Osteoblast (primary cell): Measurements from ENCODE around the gene C2CD2. TPM values are rescaled to one million over a fixed set of nuclear protein-coding genes. Genes with fewer than 3 reads are reported as not detected.

Experiments
- DNase-seq: peaks from one replicate; pipeline ENCODE4 v3.0.0; 2011; ENCODE audit warnings: low spot score, mixed read lengths; ENCODE audit not compliant: insufficient read length; ENCODE audit errors: missing footprints
- H2AFZ ChIP-seq: 2 replicates; pipeline ENCODE4 v1.6.0; 2011; ENCODE audit warnings: mild to moderate bottlenecking, low read length
- H3K27ac ChIP-seq: 2 replicates; pipeline ENCODE4 v1.5.1; 2011; ENCODE audit warnings: mild to moderate bottlenecking, low read depth, low read length, moderate library complexity
- H3K27me3 ChIP-seq: 2 replicates; pipeline ENCODE4 v1.6.0; 2012; ENCODE audit warnings: mild to moderate bottlenecking, control low read depth, inconsistent platforms, low read length, moderate library complexity; ENCODE audit not compliant: insufficient read depth
- H3K36me3 ChIP-seq: 2 replicates; pipeline ENCODE4 v1.5.1; 2011; ENCODE audit warnings: mild to moderate bottlenecking, low read length, control low read depth, moderate library complexity; ENCODE audit not compliant: insufficient read depth
- H3K4me1 ChIP-seq: 2 replicates; pipeline ENCODE4 v1.5.1; 2011; ENCODE audit warnings: mild to moderate bottlenecking, low read length, control low read depth, moderate library complexity; ENCODE audit not compliant: insufficient read depth
- H3K4me2 ChIP-seq: 2 replicates; pipeline ENCODE4 v1.6.0; 2011; ENCODE audit warnings: mild to moderate bottlenecking, low read length; ENCODE audit not compliant: insufficient read depth
- H3K4me3 ChIP-seq: fragments of 200-600 bp; sonication (generic); 3 replicates; pipeline ENCODE4 v1.5.1; 2012; ENCODE audit warnings: mild to moderate bottlenecking, low read length, inconsistent platforms; ENCODE audit not compliant: insufficient read depth
- H3K79me2 ChIP-seq: 2 replicates; pipeline ENCODE4 v1.6.0; 2012; ENCODE audit warnings: mild to moderate bottlenecking, low read length, control low read depth, inconsistent platforms; ENCODE audit not compliant: insufficient read depth
- H3K9me3 ChIP-seq: 2 replicates; pipeline ENCODE4 v1.5.1; 2011; ENCODE audit warnings: low read depth, low read length, control low read depth
- H4K20me1 ChIP-seq: 2 replicates; pipeline ENCODE4 v1.6.0; 2012; ENCODE audit warnings: mild to moderate bottlenecking, low read length, control low read depth; ENCODE audit not compliant: insufficient read depth
- CTCF ChIP-seq: IDR thresholded peaks from 2 replicates; pipeline ENCODE4 v1.5.1; 2011; ENCODE audit warnings: mild to moderate bottlenecking, low read depth, low read length, moderate library complexity; ENCODE audit errors: extremely low read depth
- total RNA-seq: library from RNA; depleted of rRNA; stranded (reverse); fragments of >200 nt; gene quantifications from 2 replicates; pipeline ENCODE4 v1.2.3, GENCODE V29; 2012

The C2CD2 gene
- total RNA-seq, 1 donor: 40.9 TPM

GRCh38 chr21:41972511-41973205 lies 18.8 kb upstream of the C2CD2 start:
- no peak overlapping the region for H2AFZ ChIP-seq
- DNase-seq: peak; percentile 22
- H3K36me3 ChIP-seq: no peaks in the 10 kb centered on the region
- H3K79me2 ChIP-seq: no peaks in the 10 kb centered on the region
- no peaks in the 10 kb centered on the region for H4K20me1 ChIP-seq
- no peak overlapping the region for H3K4me3 ChIP-seq
- no peak overlapping the region for H3K4me2 ChIP-seq
- H3K27ac ChIP-seq: no peak overlapping the region
- TF ChIP-seq CTCF: no peak
- H3K4me1 ChIP-seq: no peaks in the 10 kb centered on the region
- H3K27me3 ChIP-seq: no peaks in the 10 kb centered on the region
- H3K9me3 ChIP-seq: no peaks in the 10 kb centered on the region

GRCh38 chr21:41971891-41972290 lies 18.1 kb upstream of the C2CD2 start:
- no peaks in the 10 kb centered on the region for H3K27me3 ChIP-seq
- no peak overlapping the region for H2AFZ ChIP-seq
- DNase-seq: no peak
- no peaks in the 10 kb centered on the region for H3K79me2 ChIP-seq
- no peaks in the 10 kb centered on the region for H3K4me1 ChIP-seq
- no peaks in the 10 kb centered on the region for H3K36me3 ChIP-seq
- H3K9me3 ChIP-seq: no peaks in the 10 kb centered on the region
- H3K4me3 ChIP-seq: no peak overlapping the region
- H4K20me1 ChIP-seq: no peaks in the 10 kb centered on the region
- H3K27ac ChIP-seq: no peak overlapping the region
- H3K4me2 ChIP-seq: no peak overlapping the region
- TF ChIP-seq CTCF: no peak

GRCh38 chr21:41970751-41971653 lies 17.2 kb upstream of the C2CD2 start:
- H4K20me1 ChIP-seq: no peaks in the 10 kb centered on the region
- no peak overlapping the region for H3K4me2 ChIP-seq
- no peak overlapping the region for H3K27ac ChIP-seq
- H3K79me2 ChIP-seq: no peaks in the 10 kb centered on the region
- no peak overlapping the region for H3K4me3 ChIP-seq
- H3K4me1 ChIP-seq: peaks cover 5% of the 10 kb centered on the region
- peak; percentile 45 for DNase-seq
- TF ChIP-seq CTCF: no peak
- H3K9me3 ChIP-seq: no peaks in the 10 kb centered on the region
- no peaks in the 10 kb centered on the region for H3K27me3 ChIP-seq
- H2AFZ ChIP-seq: no peak overlapping the region
- no peaks in the 10 kb centered on the region for H3K36me3 ChIP-seq

GRCh38 chr21:41970106-41970391 lies 16.2 kb upstream of the C2CD2 start:
- Histone ChIP-seq H3K27ac (no peak overlapping the region), H3K27me3 (no peaks in the 10 kb centered on the region), H4K20me1 (no peaks in the 10 kb centered on the region), H3K4me2 (no peak overlapping the region), H3K4me3 (no peak overlapping the region), H3K79me2 (no peaks in the 10 kb centered on the region), H2AFZ (no peak overlapping the region), H3K36me3 (no peaks in the 10 kb centered on the region), H3K4me1 (peaks cover 10% of the 10 kb centered on the region), H3K9me3 (no peaks in the 10 kb centered on the region)
- no peak for DNase-seq
- TF ChIP-seq CTCF: no peak
